Gastroesophageal sphincter (tissue), 2 donors: ENCODE results near the gene PAPPA2.

Source experiments
- EP300 ChIP-seq: sonication (generic); formaldehyde crosslinking; IDR thresholded peaks from one replicate; pipeline ENCODE4 v1.6.1; 2017; ENCODE audit warnings: antibody characterized with exemption, mild to moderate bottlenecking
- POLR2A ChIP-seq, 2 donors: fragments of 450-650 bp; IDR thresholded peaks; one replicate each; pipeline ENCODE4 v1.6.1; 2017; ENCODE audit warnings: antibody characterized with exemption in 2 of 2, mild to moderate bottlenecking in 2 of 2, moderate library complexity in 1 of 2
- POLR2AphosphoS5 ChIP-seq: sonication (generic); formaldehyde crosslinking; IDR thresholded peaks from one replicate; pipeline ENCODE4 v1.6.1; 2017; ENCODE audit warnings: antibody characterized with exemption

DNA sequence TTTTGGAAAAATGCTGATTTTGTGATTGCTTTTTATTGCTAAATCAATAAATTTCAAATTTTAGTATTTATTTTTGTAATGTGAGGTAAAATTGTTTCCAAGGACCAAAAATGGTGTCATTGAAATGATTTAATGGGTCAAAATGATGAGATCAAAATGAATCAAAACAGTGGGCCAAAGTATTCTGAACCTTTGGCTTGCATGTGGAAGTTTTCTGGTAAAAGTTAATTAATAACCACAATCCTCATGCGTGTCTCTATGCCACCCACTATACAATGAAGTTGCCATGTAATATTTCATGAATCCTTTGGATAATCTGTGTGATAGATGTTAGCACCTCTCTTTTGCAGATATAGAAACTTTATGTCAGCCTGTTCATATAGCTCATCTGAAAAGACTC is 83.8 kb downstream of the PAPPA2 start:
- TF ChIP-seq EP300 (no peak), POLR2A (IDR thresholded peaks at IDR 0.05) (no peak), POLR2AphosphoS5 (no peak)
